Measurements from ENCODE around the gene SLX4IP.

- TF ChIP-seq CTCF (IDR thresholded peaks at IDR 0.05 in 8 of 11, conservative IDR thresholded peaks at IDR 0.05 in 3 of 11) (no peak), POLR2A (IDR thresholded peaks at IDR 0.05) (no peak)
These were observed 146.7 kb downstream of the SLX4IP start for GRCh38 chr20:10581823-10582222.
